GM10248 (cell line): Measurements from ENCODE around the gene ATP2B2.

Experiments used
- CTCF ChIA-PET: fragments of 300-600 bp; sonication (Branson Sonifier 250); formaldehyde crosslinking; extraction: SDS; loops from one replicate; lab custom pipeline; 2021; ENCODE audit warnings: antibody characterized with exemption; lab: Yijun Ruan, JAX
- POLR2A ChIA-PET: fragments of 350-650 bp; sonication (Branson Sonifier 250); formaldehyde crosslinking; extraction: SDS; loops from one replicate; lab custom pipeline; 2020; ENCODE audit warnings: antibody characterized with exemption; lab: Yijun Ruan, JAX
- DNase-seq: peaks from one replicate; pipeline ENCODE4 v3.0.0; 2012; ENCODE audit errors: extremely low spot score
- CTCF ChIP-seq: IDR thresholded peaks from 2 replicates; pipeline ENCODE4 v1.5.1; 2012; ENCODE audit warnings: mild to moderate bottlenecking, low read depth; ENCODE audit errors: extremely low read depth, missing control alignments, control extremely low read depth

ATP2B2 gene

GRCh38 chr3:10357592-10358308 lies 147.6 kb downstream of the ATP2B2 start:
- ChIA-PET CTCF (interaction anchor here (1.3 to 2.5 kb wide), 4 partner anchors 10 to 703 kb away, joined by 3 to 12 read pairs (median 4); no protein-coding TSS in a partner anchor), POLR2A (interaction anchor here (0.6 kb wide), 1 partner anchor 41 kb away, joined by 5 read pairs; no protein-coding TSS in a partner anchor)
- TF ChIP-seq CTCF: no peak
- no peak for DNase-seq

- TF ChIP-seq CTCF: no peak
- POLR2A ChIA-PET: no interaction called here
- CTCF ChIA-PET: interaction anchor here (1.3 to 2.5 kb wide), 4 partner anchors 10 to 703 kb away, joined by 3 to 12 read pairs (median 4); no protein-coding TSS in a partner anchor
Measured at GRCh38 chr3:10357095-10357494, 148.3 kb downstream of the ATP2B2 start.

GRCh38 chr3:10356461-10356981 lies 148.9 kb downstream of the ATP2B2 start:
- ChIA-PET POLR2A (no interaction called here), CTCF (interaction anchor here (1.3 to 2.5 kb wide), 4 partner anchors 9 to 704 kb away, joined by 3 to 12 read pairs (median 4); no protein-coding TSS in a partner anchor)
- no peak for DNase-seq
- no peak for TF ChIP-seq CTCF

More at GRCh38 chr3:10357095-10357494, 148.3 kb downstream of the ATP2B2 start:
- DNase-seq: no peak

- POLR2A ChIA-PET: no interaction called here
- CTCF ChIA-PET: interaction anchor here (3.1 kb wide), 1 partner anchor 11 kb away, joined by 17 read pairs; no protein-coding TSS in a partner anchor
- no peak for DNase-seq
- TF ChIP-seq CTCF: no peak
Measured at GRCh38 chr3:10354361-10355015, 150.9 kb downstream of the ATP2B2 start.

- no peak for DNase-seq
- ChIA-PET POLR2A (no interaction called here), CTCF (interaction anchor here (3.1 kb wide), 1 partner anchor 10 kb away, joined by 17 read pairs; no protein-coding TSS in a partner anchor)
- TF ChIP-seq CTCF: no peak
Measured at GRCh38 chr3:10353661-10354360, 151.6 kb downstream of the ATP2B2 start.

GRCh38 chr3:10353160-10353559 lies 152.2 kb downstream of the ATP2B2 start:
- CTCF ChIA-PET: interaction anchor here (3.1 kb wide), 1 partner anchor 9 kb away, joined by 17 read pairs; no protein-coding TSS in a partner anchor
- POLR2A ChIA-PET: no interaction called here

More at GRCh38 chr3:10353160-10353559, 152.2 kb downstream of the ATP2B2 start:
- no peak for DNase-seq
- TF ChIP-seq CTCF: no peak
